SK-N-SH (cell line): ENCODE measurements around the gene TBCEL. TPM values are rescaled to one million over a fixed set of nuclear protein-coding genes. Genes with fewer than 3 reads are reported as not detected.

Experiments
- CTCF ChIA-PET: fragments of 300-600, 350-600 bp; formaldehyde crosslinking; extraction: SDS; loops from one replicate; lab custom pipeline; 2021; lab: Yijun Ruan, JAX
- POLR2A ChIA-PET: fragments of 350-600 bp; sonication (Branson Sonifier 250); formaldehyde crosslinking; extraction: SDS; loops from one replicate; lab custom pipeline; 2020; ENCODE audit warnings: antibody characterized with exemption, inconsistent platforms; lab: Yijun Ruan, JAX
- DNase-seq: peaks from one replicate; pipeline ENCODE4 v3.0.0; 2012
- H2AFZ ChIP-seq: fragments of 200-600 bp; sonication (generic); 2 replicates; pipeline ENCODE4 v1.8.1; 2016; ENCODE audit warnings: antibody characterized with exemption, mild to moderate bottlenecking, low read depth
- H3F3A ChIP-seq: fragments of 200-600 bp; sonication (generic); replicated peaks from 2 replicates; pipeline ENCODE3; 2016; ENCODE audit warnings: antibody characterized with exemption, mild to moderate bottlenecking; ENCODE audit not compliant: insufficient read depth
- H3K27ac ChIP-seq, 2 experiments: fragments of 200-500 bp in 1 of 2; fragments of 200-600 bp in 1 of 2; sonication (Bioruptor generic) in 1 of 2; sonication (generic), shearing (Covaris generic) in 1 of 2; 2 replicates each; pipeline versions ENCODE4 v1.5.1 to v1.6.1; 2014 to 2016; ENCODE audit warnings: low read depth in 2 of 2, inconsistent platforms in 1 of 2, low read length in 1 of 2, mild to moderate bottlenecking in 1 of 2, mixed read lengths in 1 of 2
- H3K27me3 ChIP-seq: fragments of 200-600 bp; sonication (generic), shearing (Covaris generic); 2 replicates; pipeline ENCODE4 v1.6.1; 2016; ENCODE audit warnings: mixed run types; ENCODE audit not compliant: insufficient read depth
- H3K36me3 ChIP-seq, 2 experiments: fragments of 200-500 bp in 1 of 2; fragments of 200-600 bp in 1 of 2; sonication (Bioruptor generic) in 1 of 2; sonication (generic) in 1 of 2; replicated peaks in 1 of 2; 2 replicates each; pipeline versions ENCODE3 to v1.5.1; 2014 to 2016; ENCODE audit warnings: low read length in 1 of 2, mild to moderate bottlenecking in 1 of 2; ENCODE audit not compliant: insufficient read depth in 2 of 2, control insufficient read depth in 1 of 2
- H3K4me1 ChIP-seq, 2 experiments: fragments of 200-500 bp in 1 of 2; fragments of 200-600 bp in 1 of 2; sonication (Bioruptor generic) in 1 of 2; sonication (generic), shearing (Covaris generic) in 1 of 2; 2 replicates each; pipeline versions ENCODE4 v1.5.1 to v1.6.1; 2014 to 2016; ENCODE audit warnings: low read depth in 1 of 2, low read length in 1 of 2, mixed run types in 1 of 2; ENCODE audit not compliant: insufficient read depth in 2 of 2, control insufficient read depth in 1 of 2
- H3K4me2 ChIP-seq: fragments of 200-600 bp; sonication (generic), shearing (Covaris generic); 2 replicates; pipeline ENCODE4 v1.6.1; 2017; ENCODE audit warnings: mixed run types
- H3K4me3 ChIP-seq, 2 experiments: fragments of 200-500 bp in 1 of 2; fragments of 200-600 bp in 1 of 2; sonication (Bioruptor generic) in 1 of 2; sonication (generic), shearing (Covaris generic) in 1 of 2; 2 replicates each; pipeline versions ENCODE4 v1.5.1 to v1.8.1; 2014 to 2016; ENCODE audit warnings: low read depth in 2 of 2, inconsistent platforms in 1 of 2, low read length in 1 of 2, mild to moderate bottlenecking in 1 of 2, mixed read lengths in 1 of 2, moderate library complexity in 1 of 2
- H3K79me2 ChIP-seq: fragments of 200-600 bp; sonication (generic); 2 replicates; pipeline ENCODE4 v1.8.1; 2017; ENCODE audit warnings: mild to moderate bottlenecking; ENCODE audit not compliant: insufficient read depth
- H3K9ac ChIP-seq: fragments of 200-600 bp; sonication (generic); 2 replicates; pipeline ENCODE4 v1.6.1; 2017; ENCODE audit warnings: mixed run types
- H3K9me2 ChIP-seq: fragments of 200-600 bp; sonication (generic); 2 replicates; pipeline ENCODE4 v1.6.1; 2017; ENCODE audit warnings: mixed run types
- H3K9me3 ChIP-seq: fragments of 200-600 bp; sonication (generic); 2 replicates; pipeline ENCODE4 v1.6.1; 2017; ENCODE audit warnings: mixed run types, mild to moderate bottlenecking, moderate library complexity
- H4K20me1 ChIP-seq: fragments of 200-600 bp; sonication (generic); 2 replicates; pipeline ENCODE4 v1.6.1; 2017; ENCODE audit warnings: mild to moderate bottlenecking, mixed run types; ENCODE audit not compliant: insufficient read depth
- CHD2 ChIP-seq: fragments of 150-350 bp; IDR thresholded peaks from 2 replicates; pipeline ENCODE4 v1.6.1; 2018; ENCODE audit warnings: low read length; ENCODE audit not compliant: partially characterized antibody
- CTCF ChIP-seq: fragments of 200-600 bp; sonication (generic); IDR thresholded peaks from 2 replicates; pipeline ENCODE4 v1.6.1; 2017; ENCODE audit warnings: antibody characterized with exemption, mild to moderate bottlenecking, moderate library complexity
- ELF1 ChIP-seq: IDR thresholded peaks from 2 replicates; pipeline ENCODE4 v1.4.0; 2012
- EZH2phosphoT487 ChIP-seq: fragments of 200-600 bp; sonication (generic); IDR thresholded peaks from 2 replicates; pipeline ENCODE4 v1.6.1; 2017; ENCODE audit warnings: low read depth, mixed run types, mild to moderate bottlenecking, antibody characterized with exemption, moderate library complexity, borderline replicate concordance
- FOXM1 ChIP-seq: IDR thresholded peaks from 2 replicates; pipeline ENCODE4 v1.4.0; 2012; ENCODE audit warnings: low read depth, mild to moderate bottlenecking
- GATA2 ChIP-seq: sonication (generic); formaldehyde crosslinking; IDR thresholded peaks from 2 replicates; pipeline ENCODE4 v1.5.0; 2020; ENCODE audit warnings: mild to moderate bottlenecking, missing genetic modification reagents
- MEF2A ChIP-seq: IDR thresholded peaks from 2 replicates; pipeline ENCODE4 v1.4.0; 2012; ENCODE audit warnings: low read depth, borderline replicate concordance
- NRF1 ChIP-seq: IDR thresholded peaks from 2 replicates; pipeline ENCODE4 v1.6.1; 2012; ENCODE audit warnings: low read depth, mild to moderate bottlenecking, low read length
- POLR2AphosphoS5 ChIP-seq: IDR thresholded peaks from 2 replicates; pipeline ENCODE4 v1.6.1; 2012; ENCODE audit warnings: low read depth, low read length
- RAD21 ChIP-seq: IDR thresholded peaks from 2 replicates; pipeline ENCODE4 v1.6.1; 2012; ENCODE audit warnings: mild to moderate bottlenecking, low read length
- RCOR1 ChIP-seq: fragments of 150-350 bp; IDR thresholded peaks from 2 replicates; pipeline ENCODE4 v1.6.1; 2017; ENCODE audit warnings: antibody characterized with exemption, low read length
- REST ChIP-seq: IDR thresholded peaks from 2 replicates; pipeline ENCODE4 v1.6.1; 2012; ENCODE audit warnings: mild to moderate bottlenecking, low read depth, low read length, moderate library complexity
- SIN3A ChIP-seq: IDR thresholded peaks from 2 replicates; pipeline ENCODE4 v1.6.1; 2012; ENCODE audit warnings: low read depth, mild to moderate bottlenecking, low read length, moderate library complexity, borderline replicate concordance
- SMC3 ChIP-seq: IDR thresholded peaks from 2 replicates; pipeline ENCODE4 v1.6.1; 2012; ENCODE audit warnings: low read depth, low read length, improper control_type of control experiment
- WGBS: methylation state at CpG from one replicate; pipeline ENCODE4 v1.1.6; 2017; ENCODE audit warnings: low lambda C conversion rate; 5-methylcytosine and 5-hydroxymethylcytosine counted together
- polyA plus RNA-seq, 3 experiments: library from polyadenylated mRNA; depleted of rRNA; stranded (reverse); fragments of >200 nt; gene quantifications; 2 replicates each; pipeline ENCODE4 v1.2.3, GENCODE V29; 2012
- TF ChIP-seq, protein P1 (sequence below): IDR thresholded peaks from 2 replicates; pipeline ENCODE4 v1.4.0; 2012; ENCODE audit warnings: low read depth
- TF ChIP-seq, protein P2 (sequence below): IDR thresholded peaks from 2 replicates; pipeline ENCODE4 v1.4.0; 2012; ENCODE audit warnings: low read depth, borderline replicate concordance
- TF ChIP-seq, protein P3 (sequence below): IDR thresholded peaks from 2 replicates; pipeline ENCODE4; 2012
- TF ChIP-seq, protein P4 (sequence below): fragments of 150-350 bp; IDR thresholded peaks from 2 replicates; pipeline ENCODE4 v1.6.1; 2016; ENCODE audit warnings: mild to moderate bottlenecking, low read depth, low read length

TBCEL gene
- polyA plus RNA-seq, 1 of the 3 experiments (the other 2 are of a cell fraction): 5.9 TPM

DNA sequence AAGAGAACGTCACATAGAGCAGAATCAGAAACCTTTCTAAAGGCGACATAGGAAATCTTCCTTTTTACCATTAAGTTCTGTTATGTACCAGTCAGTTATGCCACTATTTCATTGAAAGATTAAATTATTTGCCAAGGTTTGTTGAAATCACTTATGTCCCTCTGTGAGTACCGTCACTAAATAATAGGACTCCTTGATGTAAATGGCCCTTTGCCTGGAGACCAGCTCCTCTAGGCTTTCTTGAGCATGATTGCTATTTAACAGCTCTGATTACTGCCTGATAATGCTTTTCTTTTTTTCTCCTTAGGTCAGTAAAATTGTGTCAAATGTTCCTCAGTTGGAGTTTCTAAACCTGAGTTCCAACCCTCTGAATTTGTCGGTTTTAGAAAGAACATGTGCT, 29.3 kb downstream of the TBCEL start:
- ChIA-PET CTCF (interaction anchor here (0.7 to 1.9 kb wide), 4 partner anchors 14 to 67 kb away, joined by 3 to 6 read pairs (median 3); no protein-coding TSS in a partner anchor), POLR2A (no interaction called here)
- no peak for TF ChIP-seq ELF1
- Histone ChIP-seq H3K27me3 (no peaks in the 10 kb centered on the region), H3F3A (no peaks in the 10 kb centered on the region), H4K20me1 (no peaks in the 10 kb centered on the region), H3K4me1 (no peaks in the 10 kb centered on the region), H3K4me2 (no peak overlapping the region), H3K36me3 (peaks cover 51 to 97% of the 10 kb centered on the region in 2 experiments), H3K9ac (no peak overlapping the region), H3K9me3 (no peaks in the 10 kb centered on the region), H3K9me2 (no peaks in the 10 kb centered on the region), H2AFZ (no peak overlapping the region), H3K4me3 (no peak overlapping the region), H3K79me2 (no peaks in the 10 kb centered on the region), H3K27ac (no peak overlapping the region)
- 97% methylated on average over 4 of the region's 4 CpGs for WGBS
- no peak for DNase-seq

GRCh38 chr11:121054266-121054665, 30.4 kb downstream of the TBCEL start:
- 96% methylated on average over 2 of the region's 2 CpGs for WGBS
- no peaks in the 10 kb centered on the region for H3K9me2 ChIP-seq
- no peaks in the 10 kb centered on the region for H3K9me3 ChIP-seq
- H3K4me3 ChIP-seq: no peak overlapping the region
- H4K20me1 ChIP-seq: no peaks in the 10 kb centered on the region
- no peak for DNase-seq
- ChIA-PET CTCF (interaction anchor here (1.2 to 1.5 kb wide), 3 partner anchors 8 to 68 kb away, joined by 3 to 4 read pairs (median 4); no protein-coding TSS in a partner anchor), POLR2A (no interaction called here)
- no peaks in the 10 kb centered on the region for H3K4me1 ChIP-seq
- no peaks in the 10 kb centered on the region for H3K27me3 ChIP-seq
- H2AFZ ChIP-seq: no peak overlapping the region
- H3K4me2 ChIP-seq: no peak overlapping the region
- H3K36me3 ChIP-seq: peaks cover 55 to 97% of the 10 kb centered on the region in 2 experiments
- no peak overlapping the region for H3K9ac ChIP-seq
- no peaks in the 10 kb centered on the region for H3F3A ChIP-seq
- no peaks in the 10 kb centered on the region for H3K79me2 ChIP-seq
- no peak overlapping the region for H3K27ac ChIP-seq
- TF ChIP-seq RAD21 (no peak), EZH2phosphoT487 (no peak), GATA2 (CRISPR knock-in tag) (no peak), NRF1 (no peak), RCOR1 (no peak), REST (no peak), MEF2A (no peak), SMC3 (no peak), FOXM1 (no peak), CTCF (no peak), SIN3A (no peak), CHD2 (no peak), POLR2AphosphoS5 (no peak)
- TF ChIP-seq, protein P1, sequence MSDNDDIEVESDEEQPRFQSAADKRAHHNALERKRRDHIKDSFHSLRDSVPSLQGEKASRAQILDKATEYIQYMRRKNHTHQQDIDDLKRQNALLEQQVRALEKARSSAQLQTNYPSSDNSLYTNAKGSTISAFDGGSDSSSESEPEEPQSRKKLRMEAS: no peak
- TF ChIP-seq, protein P2, sequence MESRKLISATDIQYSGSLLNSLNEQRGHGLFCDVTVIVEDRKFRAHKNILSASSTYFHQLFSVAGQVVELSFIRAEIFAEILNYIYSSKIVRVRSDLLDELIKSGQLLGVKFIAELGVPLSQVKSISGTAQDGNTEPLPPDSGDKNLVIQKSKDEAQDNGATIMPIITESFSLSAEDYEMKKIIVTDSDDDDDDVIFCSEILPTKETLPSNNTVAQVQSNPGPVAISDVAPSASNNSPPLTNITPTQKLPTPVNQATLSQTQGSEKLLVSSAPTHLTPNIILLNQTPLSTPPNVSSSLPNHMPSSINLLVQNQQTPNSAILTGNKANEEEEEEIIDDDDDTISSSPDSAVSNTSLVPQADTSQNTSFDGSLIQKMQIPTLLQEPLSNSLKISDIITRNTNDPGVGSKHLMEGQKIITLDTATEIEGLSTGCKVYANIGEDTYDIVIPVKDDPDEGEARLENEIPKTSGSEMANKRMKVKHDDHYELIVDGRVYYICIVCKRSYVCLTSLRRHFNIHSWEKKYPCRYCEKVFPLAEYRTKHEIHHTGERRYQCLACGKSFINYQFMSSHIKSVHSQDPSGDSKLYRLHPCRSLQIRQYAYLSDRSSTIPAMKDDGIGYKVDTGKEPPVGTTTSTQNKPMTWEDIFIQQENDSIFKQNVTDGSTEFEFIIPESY: no peak
- TF ChIP-seq, protein P3, sequence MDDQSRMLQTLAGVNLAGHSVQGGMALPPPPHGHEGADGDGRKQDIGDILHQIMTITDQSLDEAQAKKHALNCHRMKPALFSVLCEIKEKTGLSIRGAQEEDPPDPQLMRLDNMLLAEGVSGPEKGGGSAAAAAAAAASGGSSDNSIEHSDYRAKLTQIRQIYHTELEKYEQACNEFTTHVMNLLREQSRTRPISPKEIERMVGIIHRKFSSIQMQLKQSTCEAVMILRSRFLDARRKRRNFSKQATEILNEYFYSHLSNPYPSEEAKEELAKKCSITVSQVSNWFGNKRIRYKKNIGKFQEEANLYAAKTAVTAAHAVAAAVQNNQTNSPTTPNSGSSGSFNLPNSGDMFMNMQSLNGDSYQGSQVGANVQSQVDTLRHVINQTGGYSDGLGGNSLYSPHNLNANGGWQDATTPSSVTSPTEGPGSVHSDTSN: no peak
- TF ChIP-seq, protein P4, sequence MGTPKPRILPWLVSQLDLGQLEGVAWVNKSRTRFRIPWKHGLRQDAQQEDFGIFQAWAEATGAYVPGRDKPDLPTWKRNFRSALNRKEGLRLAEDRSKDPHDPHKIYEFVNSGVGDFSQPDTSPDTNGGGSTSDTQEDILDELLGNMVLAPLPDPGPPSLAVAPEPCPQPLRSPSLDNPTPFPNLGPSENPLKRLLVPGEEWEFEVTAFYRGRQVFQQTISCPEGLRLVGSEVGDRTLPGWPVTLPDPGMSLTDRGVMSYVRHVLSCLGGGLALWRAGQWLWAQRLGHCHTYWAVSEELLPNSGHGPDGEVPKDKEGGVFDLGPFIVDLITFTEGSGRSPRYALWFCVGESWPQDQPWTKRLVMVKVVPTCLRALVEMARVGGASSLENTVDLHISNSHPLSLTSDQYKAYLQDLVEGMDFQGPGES: no peak
